T-cell (primary cell): ENCODE data around the gene TPPP. TPM values are rescaled to one million over a fixed set of nuclear protein-coding genes. Genes with fewer than 3 reads are reported as not detected.

Experiments used
- ATAC-seq, 4 experiments: fragments of 200-7000 bp in 3 of 4; fragments of 150-1000 bp in 1 of 4; cut with Tn5 transposase; replicated peaks in 1 of 4; 1 replicate in 3 of 4; 2 replicates in 1 of 4; pipeline ENCODE4 v1.10.0; 2021; ENCODE audit warnings: moderate library complexity in 3 of 4, mild to moderate bottlenecking in 2 of 4, moderate number of reproducible peaks in 1 of 4
- CTCF ChIA-PET, 2 donors: fragments of 300-600 bp; sonication (Branson Sonifier 250); formaldehyde crosslinking; loops; one replicate each; lab custom pipeline; 2022; ENCODE audit warnings: antibody characterized with exemption in 2 of 2; lab: Charles Lee
- POLR2A ChIA-PET, 2 donors: fragments of 300-600 bp; sonication (Branson Sonifier 250); formaldehyde crosslinking; loops; one replicate each; lab custom pipeline; 2022; ENCODE audit warnings: antibody characterized with exemption in 2 of 2; lab: Charles Lee
- DNase-seq, 35 experiments: peaks; one replicate each; pipeline versions ENCODE4 v3.0.0 to v3.0.0-alpha.2; 2013 to 2023
- H3K27ac ChIP-seq: one replicate; pipeline ENCODE4 v1.5.1; 2013; ENCODE audit warnings: low read length
- H3K27me3 ChIP-seq, 2 experiments: replicated peaks in 1 of 2; 1 replicate in 1 of 2; 2 replicates in 1 of 2; pipeline versions ENCODE4 v1.6.1 to v1.7.0; 2013; ENCODE audit warnings: low read length in 1 of 2, mixed read lengths in 1 of 2; ENCODE audit not compliant: control insufficient read depth in 2 of 2, insufficient read depth in 2 of 2; ENCODE audit errors: extremely low read depth in 1 of 2
- H3K36me3 ChIP-seq, 2 donors: 1 replicate in 1 of 2; 2 replicates in 1 of 2; pipeline versions ENCODE4 v1.6.1 to v1.7.0; 2013; ENCODE audit warnings: low read length in 1 of 2; ENCODE audit not compliant: control insufficient read depth in 2 of 2, insufficient read depth in 1 of 2; ENCODE audit errors: extremely low read depth in 1 of 2
- H3K4me1 ChIP-seq, 2 experiments: 1 replicate in 1 of 2; 2 replicates in 1 of 2; pipeline versions ENCODE4 v1.6.1 to v1.7.0; 2013; ENCODE audit warnings: low read length in 2 of 2, mixed read lengths in 1 of 2; ENCODE audit not compliant: insufficient read depth in 2 of 2, control insufficient read depth in 1 of 2; ENCODE audit errors: extremely low read depth in 1 of 2
- H3K4me3 ChIP-seq, 2 donors: 1 replicate in 1 of 2; 2 replicates in 1 of 2; pipeline versions ENCODE4 v1.5.1 to v1.7.0; 2013; ENCODE audit warnings: mild to moderate bottlenecking in 2 of 2, low read length in 1 of 2, moderate library complexity in 1 of 2; ENCODE audit not compliant: control insufficient read depth in 1 of 2; ENCODE audit errors: extremely low read depth in 1 of 2
- H3K9me3 ChIP-seq: 2 replicates; pipeline ENCODE4 v1.7.0; 2013
- H3K27ac Mint-ChIP-seq, 2 donors: one replicate each; pipeline ENCODE4 v1.8.0; 2020 to 2021; ENCODE audit warnings: mild to moderate bottlenecking in 2 of 2, mixed read lengths in 2 of 2
- H3K27me3 Mint-ChIP-seq, 2 donors: one replicate each; pipeline ENCODE4 v1.8.0; 2021 to 2022; ENCODE audit warnings: mixed read lengths in 2 of 2
- H3K36me3 Mint-ChIP-seq: one replicate; pipeline ENCODE4 v1.8.0; 2021; ENCODE audit warnings: mixed read lengths
- H3K4me1 Mint-ChIP-seq, 3 donors: one replicate each; pipeline ENCODE4 v1.8.0; 2020 to 2022; ENCODE audit warnings: mixed read lengths in 3 of 3, mild to moderate bottlenecking in 1 of 3
- H3K4me3 Mint-ChIP-seq, 3 donors: one replicate each; pipeline ENCODE4 v1.8.0; 2020 to 2022; ENCODE audit warnings: mild to moderate bottlenecking in 3 of 3, mixed read lengths in 3 of 3, moderate library complexity in 3 of 3
- H3K9me3 Mint-ChIP-seq, 3 donors: one replicate each; pipeline ENCODE4 v1.8.0; 2020 to 2022; ENCODE audit warnings: mixed read lengths in 3 of 3
- WGBS: methylation state at CpG from one replicate; pipeline ENCODE4 v1.1.5; 2013; ENCODE audit warnings: missing lambda C conversion rate; ENCODE audit not compliant: insufficient coverage; 5-methylcytosine and 5-hydroxymethylcytosine counted together
- total RNA-seq, 35 experiments: library from RNA in 6 of 35; stranded (reverse) in 6 of 35; fragments of 120-200 nt in 1 of 35; gene quantifications; one replicate each; pipeline versions ENCODE4 v1.2.1 to v1.2.4 and lab custom pipeline; 2013 to 2026

The TPPP gene
- total RNA-seq, 5 donors from 2014 or later (not counting 1 experiment from before 2014, with no cell fraction given) = 0.73 to 8.2 (median 1.1) TPM

DNA sequence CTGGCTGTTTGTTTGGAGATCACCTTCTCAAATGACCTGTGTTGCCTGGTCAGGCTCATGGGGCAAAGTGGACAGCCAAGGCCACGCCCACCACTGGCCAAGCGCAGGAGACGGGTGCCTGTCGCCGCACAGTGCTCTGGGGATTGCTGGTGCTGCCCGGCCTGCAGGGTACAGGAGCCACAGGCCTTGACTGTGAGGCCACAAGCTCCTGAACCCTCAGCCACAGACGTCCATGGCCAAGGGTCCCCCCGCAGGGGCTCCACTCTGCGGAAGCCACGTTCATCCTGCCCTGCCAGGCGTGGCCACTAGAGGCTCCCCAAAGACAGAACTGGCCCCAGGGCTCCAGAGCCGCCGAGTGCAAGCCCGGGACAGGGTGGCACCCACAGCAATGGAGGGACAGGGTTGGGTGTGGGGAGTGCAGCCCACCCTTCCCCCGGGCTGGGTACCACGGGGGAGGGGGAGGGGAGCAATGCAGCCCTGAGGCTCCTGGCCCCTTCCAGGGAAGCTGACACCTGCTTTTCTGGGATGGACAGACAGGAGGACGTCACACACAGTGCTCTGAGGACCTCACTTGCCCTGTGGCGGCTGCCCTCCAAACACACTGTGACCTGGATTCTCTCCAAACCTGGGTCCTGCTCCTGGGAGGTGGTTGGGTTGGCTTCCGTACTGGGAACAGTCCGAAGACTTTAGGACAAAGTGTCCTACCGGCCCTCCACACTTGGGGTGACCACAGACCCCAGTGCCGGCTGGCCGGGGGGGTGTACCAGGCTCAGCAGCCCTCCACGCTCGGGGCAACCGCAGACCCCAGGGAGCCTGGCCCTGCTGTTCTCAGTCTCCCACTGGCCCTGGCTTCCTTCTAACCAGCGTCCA lies 21.5 kb downstream of the TPPP start:
- Histone ChIP-seq H3K4me1 (peaks cover 4 to 35% of the 10 kb centered on the region in 2 experiments), H3K36me3 (peaks cover 4 to 7% of the 10 kb centered on the region in 2 donors), H3K27ac (peak overlapping the region; percentile 74), H3K9me3 (no peaks in the 10 kb centered on the region), H3K27me3 (peaks cover 0 to 43% of the 10 kb centered on the region in 2 experiments), H3K4me3 (no peak overlapping the region)
- H3K4me3 Mint-ChIP-seq = peak overlapping the region in 2 of 3 donors; percentile 11 to 74
- peaks cover 11 to 19% (median 18%) of the 10 kb centered on the region in 3 donors for H3K4me1 Mint-ChIP-seq
- ChIA-PET CTCF (interaction anchor here in 1 of 2 donors (0.6 kb wide), 1 partner anchor 18 kb away, joined by 3 read pairs; no protein-coding TSS in a partner anchor), POLR2A (interaction anchor here in 1 of 2 donors (0.9 kb wide), 1 partner anchor 220 kb away, joined by 3 read pairs; no protein-coding TSS in a partner anchor)
- ATAC-seq = peak; percentile 74 to 82 (median 77)
- H3K27ac Mint-ChIP-seq = no peak overlapping the region
- no peaks in the 10 kb centered on the region for H3K27me3 Mint-ChIP-seq
- H3K36me3 Mint-ChIP-seq = peaks cover 5% of the 10 kb centered on the region
- no peaks in the 10 kb centered on the region for H3K9me3 Mint-ChIP-seq
- DNase-seq = peak; percentile 38 to 79 (median 65)
- 49% methylated on average over 20 of the region's 27 CpGs for WGBS

DNA sequence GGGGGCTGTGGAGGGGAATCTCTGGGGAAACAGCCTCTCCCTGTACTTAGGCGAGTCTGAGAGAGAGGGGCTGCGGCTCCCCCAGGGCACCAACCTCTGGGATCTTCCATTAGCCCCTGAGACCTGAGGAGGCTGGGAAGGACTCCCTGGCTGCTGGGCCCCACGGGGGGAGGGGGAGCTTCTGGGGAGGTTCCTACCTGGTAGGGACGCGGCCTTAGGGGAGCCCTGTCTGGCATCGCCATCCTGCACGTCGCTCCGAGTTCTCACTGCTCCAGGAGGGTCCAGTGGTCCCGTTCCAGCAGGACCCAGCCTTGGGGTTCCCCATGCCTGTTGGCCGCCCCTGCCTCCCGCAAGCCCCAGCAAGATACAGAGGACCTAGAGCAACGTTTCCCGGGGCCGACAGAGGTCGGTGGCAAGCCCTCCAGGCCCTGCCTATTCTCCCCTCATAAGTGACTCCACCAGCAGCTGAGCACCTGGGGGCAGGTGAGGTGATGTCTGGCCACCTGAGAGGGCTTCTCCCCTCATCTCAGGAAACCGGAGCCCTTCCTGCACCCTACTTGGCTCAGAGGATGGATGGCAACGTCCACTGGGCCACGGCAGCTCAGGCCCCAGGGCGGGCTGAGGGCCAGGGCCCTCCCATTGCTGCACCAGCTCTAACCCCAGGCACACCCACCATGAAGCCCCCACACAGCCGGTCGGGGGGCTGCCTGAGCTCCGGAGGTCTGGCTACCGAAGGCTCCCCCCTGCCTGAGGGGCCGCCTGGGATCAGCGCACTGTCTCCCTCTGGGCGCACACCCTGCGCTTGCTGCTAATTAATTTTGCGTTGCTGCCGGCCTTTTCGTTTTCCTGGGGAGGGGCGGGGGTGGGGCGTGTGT lies 22.5 kb downstream of the TPPP start:
- Histone ChIP-seq H3K27me3 (peaks cover 0 to 38% of the 10 kb centered on the region in 2 experiments), H3K36me3 (peaks cover 6 to 7% of the 10 kb centered on the region in 2 donors), H3K4me1 (peaks cover 4 to 35% of the 10 kb centered on the region in 2 experiments), H3K4me3 (no peak overlapping the region), H3K27ac (no peak overlapping the region), H3K9me3 (no peaks in the 10 kb centered on the region)
- no peaks in the 10 kb centered on the region for H3K27me3 Mint-ChIP-seq
- H3K4me3 Mint-ChIP-seq = no peak overlapping the region
- no peak overlapping the region for H3K27ac Mint-ChIP-seq
- peaks cover 11 to 19% (median 18%) of the 10 kb centered on the region in 3 donors for H3K4me1 Mint-ChIP-seq
- POLR2A ChIA-PET = no interaction called here
- DNase-seq (no peak), ATAC-seq (no peak)
- 78% methylated on average over 17 of the region's 33 CpGs for WGBS
- peaks cover 5% of the 10 kb centered on the region for H3K36me3 Mint-ChIP-seq
- no peaks in the 10 kb centered on the region for H3K9me3 Mint-ChIP-seq
- CTCF ChIA-PET = interaction anchor here in 1 of 2 donors (0.6 to 1.2 kb wide), 2 partner anchors 17 to 230 kb away, joined by 3 read pairs; no protein-coding TSS in a partner anchor

DNA sequence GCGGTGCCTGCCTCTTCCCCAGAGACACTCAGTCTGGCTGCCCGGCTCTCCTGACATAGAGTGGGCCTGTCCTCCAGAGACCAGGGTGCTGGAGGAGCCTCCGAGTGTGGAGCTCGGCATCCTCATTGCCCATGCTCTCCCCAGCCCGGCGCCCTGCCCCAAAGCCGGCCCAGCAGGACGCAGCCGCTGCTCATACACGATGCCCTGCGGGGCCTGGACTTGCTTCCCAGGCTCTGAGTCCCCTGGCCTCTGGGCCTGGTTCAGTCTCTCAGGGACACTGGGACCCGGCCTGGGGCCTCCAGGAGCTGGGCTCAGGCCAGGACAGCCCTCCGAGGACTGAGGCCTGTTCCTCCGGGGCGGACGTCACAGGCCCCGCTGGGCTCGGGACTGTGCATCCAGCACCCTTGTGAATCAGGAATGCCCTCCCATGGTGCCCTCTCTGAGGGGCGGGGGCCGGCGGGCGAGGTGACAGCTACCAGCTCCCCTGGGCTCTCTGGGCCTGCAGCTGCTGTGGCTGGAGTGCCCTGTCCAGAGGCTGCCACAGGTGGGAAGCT lies 23.2 kb downstream of the TPPP start:
- peaks cover 0 to 32% of the 10 kb centered on the region in 2 experiments for H3K27me3 ChIP-seq
- DNase-seq (no peak), ATAC-seq (no peak)
- peaks cover 5% of the 10 kb centered on the region for H3K36me3 Mint-ChIP-seq
- no peaks in the 10 kb centered on the region for H3K27me3 Mint-ChIP-seq
- H3K4me3 Mint-ChIP-seq = no peak overlapping the region
- peaks cover 9% of the 10 kb centered on the region in 2 donors for H3K36me3 ChIP-seq
- no peaks in the 10 kb centered on the region for H3K9me3 ChIP-seq
- no peak overlapping the region for H3K27ac ChIP-seq
- CTCF ChIA-PET = interaction anchor here in 1 of 2 donors (1.2 kb wide), 1 partner anchor 230 kb away, joined by 3 read pairs; no protein-coding TSS in a partner anchor
- peaks cover 4 to 35% of the 10 kb centered on the region in 2 experiments for H3K4me1 ChIP-seq
- POLR2A ChIA-PET = no interaction called here
- 84% methylated on average over 22 of the region's 22 CpGs for WGBS
- no peaks in the 10 kb centered on the region for H3K9me3 Mint-ChIP-seq
- H3K4me3 ChIP-seq = no peak overlapping the region
- no peak overlapping the region for H3K27ac Mint-ChIP-seq
- H3K4me1 Mint-ChIP-seq = peaks cover 11 to 19% (median 18%) of the 10 kb centered on the region in 3 donors

DNA sequence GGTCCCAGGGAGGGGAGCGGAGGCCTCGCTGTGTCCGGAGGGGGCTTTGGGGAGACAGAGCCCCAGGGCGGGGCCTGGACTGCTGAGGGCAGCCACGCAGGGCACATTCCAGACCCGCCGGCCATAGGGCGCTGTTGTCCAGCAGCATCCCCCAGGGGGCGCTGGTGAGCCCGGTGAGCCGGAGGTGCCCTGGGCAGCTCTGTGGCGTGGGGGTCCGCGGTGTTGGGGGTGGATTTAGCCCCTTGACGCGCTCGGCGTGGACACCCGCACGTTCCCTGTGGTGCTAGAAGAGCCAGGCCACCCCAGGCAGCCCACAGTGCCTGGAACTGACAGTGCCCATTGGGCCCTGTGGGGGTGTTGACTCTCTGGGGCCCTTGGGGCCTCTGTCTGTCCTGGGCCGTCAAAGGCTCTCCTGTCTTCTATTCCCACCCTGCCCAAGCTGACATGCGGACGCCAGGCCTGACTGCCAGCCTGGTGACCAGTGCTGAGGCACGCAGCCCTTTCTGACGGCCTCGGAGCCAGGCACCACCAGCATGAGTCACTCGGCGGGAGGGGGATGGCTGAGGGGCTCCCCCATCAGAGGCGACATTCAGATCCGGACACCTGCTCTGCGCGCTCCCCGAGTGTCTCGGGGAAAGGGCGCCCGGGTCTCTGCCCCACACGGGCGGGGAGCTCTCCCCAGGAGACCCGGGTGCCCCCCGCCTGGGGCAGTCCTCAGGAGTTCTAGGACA lies 23.9 kb downstream of the TPPP start:
- Histone ChIP-seq H3K27ac (no peak overlapping the region), H3K4me1 (peaks cover 4 to 31% of the 10 kb centered on the region in 2 experiments), H3K36me3 (peaks cover 13 to 15% of the 10 kb centered on the region in 2 donors), H3K4me3 (no peak overlapping the region), H3K9me3 (no peaks in the 10 kb centered on the region), H3K27me3 (peaks cover 0 to 26% of the 10 kb centered on the region in 2 experiments)
- CTCF ChIA-PET = interaction anchor here in 1 of 2 donors (1.2 kb wide), 1 partner anchor 231 kb away, joined by 3 read pairs; no protein-coding TSS in a partner anchor
- POLR2A ChIA-PET = interaction anchor here in 1 of 2 donors (0.6 kb wide), 1 partner anchor 80 kb away, joined by 3 read pairs; no protein-coding TSS in a partner anchor
- H3K27me3 Mint-ChIP-seq = no peaks in the 10 kb centered on the region
- 73% methylated on average over 30 of the region's 40 CpGs for WGBS
- no peaks in the 10 kb centered on the region for H3K9me3 Mint-ChIP-seq
- H3K27ac Mint-ChIP-seq = no peak overlapping the region
- ATAC-seq (peak in 1 of 4 experiments; percentile 20), DNase-seq (peak in 17 of 35 experiments; percentile 18 to 67 (median 39))
- H3K36me3 Mint-ChIP-seq = peaks cover 5% of the 10 kb centered on the region
- no peak overlapping the region for H3K4me3 Mint-ChIP-seq
- H3K4me1 Mint-ChIP-seq = peaks cover 11 to 19% (median 18%) of the 10 kb centered on the region in 3 donors

DNA sequence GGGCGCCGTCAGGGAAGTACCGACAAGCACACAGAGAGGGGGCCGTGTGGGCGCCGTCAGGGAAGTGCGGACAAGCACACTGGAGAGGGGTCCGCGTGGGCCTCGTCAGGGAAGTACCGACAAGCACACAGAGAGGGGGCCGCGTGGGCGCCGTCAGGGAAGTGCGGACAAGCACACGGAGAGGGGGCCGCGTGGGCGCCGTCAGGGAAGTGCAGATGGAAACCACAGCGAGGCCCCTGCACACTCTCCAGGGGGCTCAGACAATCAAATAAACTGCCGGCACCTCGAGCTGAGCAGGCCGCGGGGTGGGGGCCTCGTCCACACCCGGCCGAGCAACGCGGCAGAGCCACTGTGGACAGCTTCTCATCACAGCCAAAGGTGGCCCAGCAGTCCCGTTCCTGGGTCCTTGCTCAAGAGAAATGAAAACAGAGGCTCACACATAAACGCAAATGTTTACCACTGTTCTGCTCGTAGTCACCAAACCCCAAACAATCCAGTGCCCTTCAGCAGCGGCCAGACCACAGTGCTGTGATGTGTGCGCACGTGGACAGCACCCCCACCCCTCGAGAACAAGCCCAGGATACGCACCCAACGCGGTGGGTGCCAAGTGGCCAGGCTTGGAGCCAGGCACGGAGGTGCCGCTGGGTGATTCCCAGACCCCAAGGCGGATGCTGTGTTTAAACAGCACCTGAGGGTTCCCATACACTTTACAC lies 24.7 kb downstream of the TPPP start:
- 84% methylated on average over 40 of the region's 44 CpGs for WGBS
- Mint-ChIP-seq H3K9me3 (no peaks in the 10 kb centered on the region), H3K27me3 (no peaks in the 10 kb centered on the region), H3K4me1 (peaks cover 11 to 17% (median 14%) of the 10 kb centered on the region in 3 donors), H3K36me3 (peaks cover 5% of the 10 kb centered on the region), H3K27ac (no peak overlapping the region), H3K4me3 (no peak overlapping the region)
- CTCF ChIA-PET = no interaction called here
- Histone ChIP-seq H3K4me3 (no peak overlapping the region), H3K27me3 (peaks cover 0 to 18% of the 10 kb centered on the region in 2 experiments), H3K4me1 (peaks cover 3 to 22% of the 10 kb centered on the region in 2 experiments), H3K27ac (no peak overlapping the region), H3K36me3 (peaks cover 17 to 19% of the 10 kb centered on the region in 2 donors), H3K9me3 (no peaks in the 10 kb centered on the region)
- ATAC-seq (no peak), DNase-seq (no peak)
- POLR2A ChIA-PET = interaction anchor here in 1 of 2 donors (0.6 kb wide), 1 partner anchor 79 kb away, joined by 3 read pairs; no protein-coding TSS in a partner anchor
